Endothelial cell of umbilical vein (primary cell): Measurements from ENCODE around the gene XYLB. TPM values are rescaled to one million over a fixed set of nuclear protein-coding genes. Genes with fewer than 3 reads are reported as not detected.

Experiments used
- BruUV-seq: library from RNA; stranded (reverse); fragments of 400-500 nt; replicated peaks from 2 replicates; lab custom pipeline; 2021; lab: Mats Ljungman, UMichigan
- CTCF ChIA-PET: fragments of 300-600, 350-600 bp; sonication (Branson Sonifier 250); formaldehyde crosslinking; loops from one replicate; lab custom pipeline; 2021; ENCODE audit warnings: antibody characterized with exemption, inconsistent platforms; lab: Charles Lee
- POLR2A ChIA-PET: fragments of 300-600, 350-600 bp; sonication (Branson Sonifier 250); formaldehyde crosslinking; loops from one replicate; lab custom pipeline; 2021; ENCODE audit warnings: antibody characterized with exemption, inconsistent platforms; lab: Charles Lee
- DNase-seq: peaks from one replicate; pipeline ENCODE4 v3.0.0-alpha.2; 2011; ENCODE audit warnings: low read depth, low spot score
- FAIRE-seq: peaks from 2 replicates; lab custom pipeline; 2011; peaks lifted over from hg19 to GRCh38; lab: Jason Lieb, UNC
- H2AFZ ChIP-seq: 2 replicates; pipeline ENCODE4 v1.6.0; 2012; ENCODE audit warnings: low read depth, low read length, control low read depth, inconsistent platforms
- H3K27ac ChIP-seq: 2 replicates; pipeline ENCODE4 v1.5.1; 2011; ENCODE audit warnings: low read depth, mild to moderate bottlenecking, control low read depth, low read length, moderate library complexity; ENCODE audit not compliant: insufficient read depth
- H3K27me3 ChIP-seq, 2 experiments: 2 replicates each; pipeline versions ENCODE4 v1.6.0 to v1.6.1; 2011; ENCODE audit warnings: low read length in 2 of 2, mixed read lengths in 1 of 2; ENCODE audit not compliant: control insufficient read depth in 2 of 2, insufficient read depth in 2 of 2
- H3K36me3 ChIP-seq, 2 experiments: 2 replicates in 1 of 2; 3 replicates in 1 of 2; pipeline ENCODE4 v1.5.1; 2011; ENCODE audit warnings: low read length in 2 of 2, mild to moderate bottlenecking in 1 of 2, moderate library complexity in 1 of 2; ENCODE audit not compliant: control insufficient read depth in 2 of 2, insufficient read depth in 2 of 2; ENCODE audit errors: extremely low read depth in 1 of 2
- H3K4me1 ChIP-seq: 3 replicates; pipeline ENCODE4 v1.5.1; 2011; ENCODE audit warnings: mild to moderate bottlenecking, low read length; ENCODE audit not compliant: control insufficient read depth, insufficient read depth; ENCODE audit errors: extremely low read depth
- H3K4me2 ChIP-seq: 2 replicates; pipeline ENCODE4 v1.6.1; 2011; ENCODE audit warnings: low read length, control low read depth, mixed read lengths; ENCODE audit not compliant: insufficient read depth
- H3K4me3 ChIP-seq, 3 experiments: fragments of 200-600 bp in 1 of 3; sonication (generic), shearing (Covaris generic) in 1 of 3; replicated peaks in 1 of 3; 2 replicates each; pipeline ENCODE4 v1.5.1; 2011 to 2016; ENCODE audit warnings: control low read depth in 3 of 3, low read length in 3 of 3, mild to moderate bottlenecking in 2 of 3, inconsistent platforms in 1 of 3, low read depth in 1 of 3, moderate library complexity in 1 of 3; ENCODE audit not compliant: insufficient read depth in 1 of 3
- H3K79me2 ChIP-seq: 2 replicates; pipeline ENCODE4 v1.6.0; 2012; ENCODE audit warnings: low read length, inconsistent platforms; ENCODE audit not compliant: control insufficient read depth, insufficient read depth
- H3K9ac ChIP-seq: replicated peaks from 2 replicates; pipeline ENCODE3; 2011; ENCODE audit warnings: low read length, control low read depth; ENCODE audit not compliant: insufficient read depth; ENCODE audit errors: extremely low read depth
- H3K9me1 ChIP-seq: replicated peaks from 3 replicates; pipeline ENCODE4 v1.6.0; 2011; ENCODE audit warnings: mild to moderate bottlenecking, low read length; ENCODE audit not compliant: control insufficient read depth, insufficient read depth; ENCODE audit errors: extremely low read depth
- H3K9me3 ChIP-seq: replicated peaks from 2 replicates; pipeline ENCODE4 v1.5.1; 2012; ENCODE audit warnings: low read length, inconsistent platforms; ENCODE audit not compliant: control insufficient read depth, insufficient read depth
- H4K20me1 ChIP-seq: replicated peaks from 2 replicates; pipeline ENCODE3; 2011; ENCODE audit warnings: mild to moderate bottlenecking, low read length; ENCODE audit not compliant: control insufficient read depth, insufficient read depth; ENCODE audit errors: extremely low read depth
- EZH2 ChIP-seq: IDR thresholded peaks from 2 replicates; pipeline ENCODE4 v1.6.1; 2012; ENCODE audit warnings: borderline replicate concordance, low read depth, mild to moderate bottlenecking, moderate library complexity, low read length, inconsistent platforms; ENCODE audit not compliant: severe bottlenecking
- FOS ChIP-seq: IDR thresholded peaks from 2 replicates; pipeline ENCODE4 v1.6.1; 2011; ENCODE audit warnings: mild to moderate bottlenecking, low read length, moderate library complexity, borderline replicate concordance; ENCODE audit not compliant: insufficient read depth
- GATA2 ChIP-seq: IDR thresholded peaks from 2 replicates; pipeline ENCODE4 v1.7.0; 2011; ENCODE audit warnings: low read depth, mild to moderate bottlenecking, moderate library complexity, mixed read lengths, low read length; ENCODE audit not compliant: insufficient read length, insufficient read depth
- JUN ChIP-seq: IDR thresholded peaks from 2 replicates; pipeline ENCODE4 v1.6.1; 2011; ENCODE audit warnings: borderline replicate concordance, low read depth; ENCODE audit not compliant: insufficient read length, insufficient read depth
- MYC ChIP-seq: IDR thresholded peaks from one replicate; pipeline ENCODE4 v1.6.1; 2011; ENCODE audit warnings: mild to moderate bottlenecking, low read depth, low read length
- POLR2A ChIP-seq: IDR thresholded peaks from 2 replicates; pipeline ENCODE4 v1.6.1; 2012; ENCODE audit warnings: low read depth, mild to moderate bottlenecking, control low read depth, low read length
- POLR2AphosphoS5 ChIP-seq: IDR thresholded peaks from 2 replicates; pipeline ENCODE4 v1.6.1; 2012; ENCODE audit warnings: low read depth, mild to moderate bottlenecking, control low read depth, low read length, moderate library complexity; ENCODE audit not compliant: insufficient read depth
- dilution Hi-C: fragments of 300-500 bp; cut with MboI; formaldehyde crosslinking; loops from one replicate; pipeline ENCODE4 v1.15.0; 2019; ENCODE audit warnings: low sequenced_read_pairs; ENCODE audit not compliant: extremely low pct_ligation_motif_present
- intact Hi-C: fragments of 100-400 bp; cut with micrococcal nuclease; formaldehyde crosslinking; loops from one replicate; pipeline ENCODE4 v1.10.0; 2022
- polyA plus RNA-seq, 4 experiments: library from polyadenylated mRNA; depleted of rRNA in 3 of 4; stranded (reverse) in 3 of 4; unstranded in 1 of 4; fragments of >200 nt; gene quantifications; 2 replicates each; pipeline versions ENCODE4 v1.2.1 to v1.2.3, GENCODE V29; 2011 to 2012; ENCODE audit warnings: missing spikeins in 1 of 4
- total RNA-seq: library from RNA; stranded (reverse); gene quantifications from 2 replicates; pipeline ENCODE4 v1.2.3, GENCODE V29; 2021
- TF ChIP-seq, protein P1 (sequence below): IDR thresholded peaks from 2 replicates; pipeline ENCODE4 v1.6.1; 2011; ENCODE audit not compliant: insufficient read depth, insufficient read length
- TF ChIP-seq, protein P2 (sequence below), 2 donors: IDR thresholded peaks; 1 replicate in 1 of 2; 2 replicates in 1 of 2; pipeline ENCODE4 v1.5.1; 2011; ENCODE audit warnings: low read length in 2 of 2, mild to moderate bottlenecking in 2 of 2, moderate library complexity in 2 of 2, control low read depth in 1 of 2, inconsistent platforms in 1 of 2, low read depth in 1 of 2; ENCODE audit not compliant: insufficient read depth in 1 of 2; ENCODE audit errors: extremely low read depth in 1 of 2

Gene XYLB
- total and polyA plus RNA-seq, 2 donors (not counting 3 experiments of a cell fraction or from before 2014, with no cell fraction given): 3.7 to 4.3 TPM

DNA sequence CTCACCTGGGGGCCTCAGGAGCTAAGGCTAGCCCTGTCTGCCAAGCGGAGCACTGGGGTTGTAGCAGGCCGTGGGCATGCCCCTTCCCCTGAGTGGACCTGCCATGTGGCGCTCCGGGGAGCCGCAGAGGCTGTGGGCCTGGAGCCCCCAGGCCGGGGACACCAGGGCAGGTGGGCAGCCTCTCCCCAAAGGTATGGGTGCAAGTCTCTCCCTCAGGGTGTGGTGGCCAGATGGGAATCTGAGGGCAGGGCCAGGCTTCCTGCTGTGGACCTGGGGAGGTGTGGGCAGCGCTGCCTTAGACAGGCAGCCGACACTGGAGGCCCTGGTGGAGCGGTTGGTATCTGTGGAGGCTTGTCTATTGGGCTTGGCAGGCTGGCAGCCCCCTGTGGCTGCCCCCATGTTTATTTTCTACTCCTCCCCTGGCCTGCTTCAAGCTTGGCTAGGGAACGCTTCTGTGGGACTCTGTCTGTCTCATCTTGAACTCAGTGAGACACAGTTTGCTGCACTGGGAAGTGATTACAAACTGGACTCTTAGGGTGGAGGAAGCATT, 113.0 kb downstream of the XYLB start:
- DNase-seq (no peak), FAIRE-seq (no peak)
- H3K9ac ChIP-seq: no peak overlapping the region
- intact Hi-C loops (no loop called here), dilution Hi-C loops (no loop called here)
- peaks cover 2% of the 10 kb centered on the region for H4K20me1 ChIP-seq
- H3K79me2 ChIP-seq: peaks cover 5% of the 10 kb centered on the region
- no peak overlapping the region for H3K27ac ChIP-seq
- ChIA-PET CTCF (no interaction called here), POLR2A (no interaction called here)
- TF ChIP-seq FOS (no peak), EZH2 (no peak), MYC (no peak), POLR2A (no peak)
- TF ChIP-seq, protein P1, sequence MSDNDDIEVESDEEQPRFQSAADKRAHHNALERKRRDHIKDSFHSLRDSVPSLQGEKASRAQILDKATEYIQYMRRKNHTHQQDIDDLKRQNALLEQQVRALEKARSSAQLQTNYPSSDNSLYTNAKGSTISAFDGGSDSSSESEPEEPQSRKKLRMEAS: no peak
- no TSS peak for BruUV-seq
- no peaks in the 10 kb centered on the region for H3K36me3 ChIP-seq
- H2AFZ ChIP-seq: no peak overlapping the region
- H3K27me3 ChIP-seq: no peaks in the 10 kb centered on the region
- no peaks in the 10 kb centered on the region for H3K9me3 ChIP-seq
- no peaks in the 10 kb centered on the region for H3K9me1 ChIP-seq
- H3K4me2 ChIP-seq: no peak overlapping the region
- no peaks in the 10 kb centered on the region for H3K4me1 ChIP-seq
- no peak overlapping the region for H3K4me3 ChIP-seq

DNA sequence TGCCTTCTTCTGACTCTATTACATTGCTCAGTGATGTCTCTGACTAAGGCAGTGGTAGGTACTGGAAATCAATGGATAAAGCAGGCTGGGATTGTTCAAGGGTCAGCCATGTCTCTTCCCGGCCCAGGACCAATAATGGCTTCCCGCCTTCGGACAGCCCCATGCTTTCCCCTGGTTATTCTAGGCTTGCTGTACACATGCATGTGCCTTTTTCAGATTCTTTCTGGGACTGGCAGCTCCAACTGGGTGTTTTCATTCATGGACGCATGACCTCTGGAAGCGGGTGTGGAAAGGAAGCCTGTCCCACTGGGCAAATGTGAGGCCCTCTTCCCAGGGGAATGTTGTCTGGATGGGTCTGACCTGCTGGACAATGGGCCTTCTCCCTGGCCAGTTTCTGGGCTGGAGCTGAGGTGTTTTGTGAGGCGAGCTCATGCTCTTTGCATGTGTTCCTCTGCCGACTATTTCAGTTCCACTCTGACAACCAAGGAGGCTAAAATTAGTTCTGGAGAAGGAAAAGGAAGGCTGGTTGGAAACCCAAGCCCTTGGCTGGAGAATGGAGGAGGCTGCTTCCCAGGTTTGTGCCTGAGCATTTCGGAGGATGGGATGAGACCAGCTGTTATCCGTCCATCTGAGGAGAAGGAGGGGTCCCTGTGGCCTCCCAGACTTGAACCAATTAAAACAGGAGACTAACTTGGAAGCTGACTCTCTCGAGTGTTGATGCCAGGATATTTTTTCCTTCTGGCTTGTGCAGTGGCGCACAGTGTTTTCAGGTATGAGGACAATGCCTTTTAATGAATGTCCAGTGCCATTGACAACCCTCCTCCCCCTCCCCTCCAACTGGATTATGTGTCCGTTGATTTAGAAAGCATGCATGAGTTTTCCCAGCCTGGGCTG, 114.0 kb downstream of the XYLB start:
- H3K79me2 ChIP-seq: peaks cover 5% of the 10 kb centered on the region
- no peak for FAIRE-seq
- H3K27me3 ChIP-seq: no peaks in the 10 kb centered on the region
- POLR2A ChIA-PET: no interaction called here
- BruUV-seq: no TSS peak
- DNase-seq: no peak
- H4K20me1 ChIP-seq: peaks cover 2% of the 10 kb centered on the region
- no peaks in the 10 kb centered on the region for H3K36me3 ChIP-seq
- H2AFZ ChIP-seq: no peak overlapping the region
- H3K4me2 ChIP-seq: no peak overlapping the region
- no peaks in the 10 kb centered on the region for H3K9me1 ChIP-seq
- H3K4me3 ChIP-seq: no peak overlapping the region
- H3K4me1 ChIP-seq: no peaks in the 10 kb centered on the region
- H3K9me3 ChIP-seq: no peaks in the 10 kb centered on the region
- H3K9ac ChIP-seq: no peak overlapping the region
- intact Hi-C loops: no loop called here
- H3K27ac ChIP-seq: no peak overlapping the region
- dilution Hi-C loops: no loop called here
- TF ChIP-seq GATA2 (no peak), POLR2AphosphoS5 (no peak), MYC (no peak), JUN (no peak), POLR2A (no peak), FOS (no peak), EZH2 (no peak)
- TF ChIP-seq, protein P2, sequence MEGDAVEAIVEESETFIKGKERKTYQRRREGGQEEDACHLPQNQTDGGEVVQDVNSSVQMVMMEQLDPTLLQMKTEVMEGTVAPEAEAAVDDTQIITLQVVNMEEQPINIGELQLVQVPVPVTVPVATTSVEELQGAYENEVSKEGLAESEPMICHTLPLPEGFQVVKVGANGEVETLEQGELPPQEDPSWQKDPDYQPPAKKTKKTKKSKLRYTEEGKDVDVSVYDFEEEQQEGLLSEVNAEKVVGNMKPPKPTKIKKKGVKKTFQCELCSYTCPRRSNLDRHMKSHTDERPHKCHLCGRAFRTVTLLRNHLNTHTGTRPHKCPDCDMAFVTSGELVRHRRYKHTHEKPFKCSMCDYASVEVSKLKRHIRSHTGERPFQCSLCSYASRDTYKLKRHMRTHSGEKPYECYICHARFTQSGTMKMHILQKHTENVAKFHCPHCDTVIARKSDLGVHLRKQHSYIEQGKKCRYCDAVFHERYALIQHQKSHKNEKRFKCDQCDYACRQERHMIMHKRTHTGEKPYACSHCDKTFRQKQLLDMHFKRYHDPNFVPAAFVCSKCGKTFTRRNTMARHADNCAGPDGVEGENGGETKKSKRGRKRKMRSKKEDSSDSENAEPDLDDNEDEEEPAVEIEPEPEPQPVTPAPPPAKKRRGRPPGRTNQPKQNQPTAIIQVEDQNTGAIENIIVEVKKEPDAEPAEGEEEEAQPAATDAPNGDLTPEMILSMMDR (IDR thresholded peaks at IDR 0.05; ENCODE audit: extremely low read depth in 1 of 2, insufficient read depth in 1 of 2, low read depth in 1 of 2, low read length in 2 of 2): no peak
- TF ChIP-seq, protein P1: no peak
- CTCF ChIA-PET: no interaction called here
